HEK293T (cell line): ENCODE measurements around the gene IVNS1ABP.
A peak's percentile ranks its signal among the peaks of the same experiment; 100 is the strongest.
"Not testable (repeated sequence)": the region's sequence is repeated elsewhere in the genome, so short reads cannot be mapped to it uniquely, and the experiment has no call there.

Experiments
- CTCF ChIA-PET: fragments of 350-600 bp; formaldehyde crosslinking; extraction: SDS; loops from one replicate; lab custom pipeline; 2021; ENCODE audit warnings: antibody characterized with exemption, inconsistent platforms; lab: Yijun Ruan, JAX
- POLR2A ChIA-PET: fragments of 350-600 bp; formaldehyde crosslinking; extraction: SDS; loops from one replicate; lab custom pipeline; 2020; ENCODE audit warnings: antibody characterized with exemption, inconsistent platforms; lab: Yijun Ruan, JAX
- DNase-seq: peaks from one replicate; pipeline ENCODE4 v3.0.0; 2012; ENCODE audit warnings: mixed read lengths; ENCODE audit errors: extremely low spot score
- ARNT ChIP-seq: fragments of 450-650 bp; IDR thresholded peaks from 2 replicates; pipeline ENCODE4 v1.6.1; 2017; ENCODE audit warnings: mild to moderate bottlenecking
- BHLHE40 ChIP-seq: fragments of 450-650 bp; IDR thresholded peaks from 2 replicates; pipeline ENCODE4 v1.6.1; 2016; ENCODE audit warnings: mild to moderate bottlenecking, moderate library complexity, borderline replicate concordance
- CTBP1 ChIP-seq: fragments of 450-650 bp; IDR thresholded peaks from 2 replicates; pipeline ENCODE4 v1.6.1; 2016; ENCODE audit warnings: borderline replicate concordance
- ELF4 ChIP-seq: fragments of 450-650 bp; IDR thresholded peaks from 2 replicates; pipeline ENCODE4 v1.6.1; 2017; ENCODE audit warnings: antibody characterized with exemption
- FOXA1 ChIP-seq: fragments of 450-650 bp; IDR thresholded peaks from 2 replicates; pipeline ENCODE4 v1.6.1; 2016; ENCODE audit warnings: mild to moderate bottlenecking
- FOXK2 ChIP-seq: fragments of 450-650 bp; IDR thresholded peaks from 2 replicates; pipeline ENCODE4 v1.6.1; 2016; ENCODE audit warnings: mild to moderate bottlenecking
- HDGF ChIP-seq: fragments of 450-650 bp; IDR thresholded peaks from 2 replicates; pipeline ENCODE4 v1.6.1; 2017; ENCODE audit warnings: antibody characterized with exemption, borderline replicate concordance
- L3MBTL2 ChIP-seq: fragments of 450-650 bp; conservative IDR thresholded peaks from 2 replicates; pipeline ENCODE4 v1.6.1; 2016; ENCODE audit warnings: mild to moderate bottlenecking
- LEF1 ChIP-seq: fragments of 450-650 bp; IDR thresholded peaks from 2 replicates; pipeline ENCODE4 v1.6.1; 2017; ENCODE audit warnings: mild to moderate bottlenecking, borderline replicate concordance
- NFRKB ChIP-seq: fragments of 450-650 bp; IDR thresholded peaks from 2 replicates; pipeline ENCODE4 v1.6.1; 2016; ENCODE audit warnings: mild to moderate bottlenecking, moderate library complexity
- SP1 ChIP-seq: fragments of 450-650 bp; IDR thresholded peaks from 2 replicates; pipeline ENCODE4 v1.6.1; 2017
- SUZ12 ChIP-seq: fragments of 450-650 bp; IDR thresholded peaks from 2 replicates; pipeline ENCODE4 v1.6.1; 2016; ENCODE audit warnings: mild to moderate bottlenecking
- TARDBP ChIP-seq: fragments of 450-650 bp; IDR thresholded peaks from 2 replicates; pipeline ENCODE4 v1.6.1; 2016
- ZNF384 ChIP-seq: fragments of 450-650 bp; IDR thresholded peaks from 2 replicates; pipeline ENCODE4 v1.6.1; 2016
- TF ChIP-seq, protein P1 (sequence below): fragments of 450-650 bp; IDR thresholded peaks from 2 replicates; pipeline ENCODE4 v1.6.1; 2016

The IVNS1ABP gene

DNA sequence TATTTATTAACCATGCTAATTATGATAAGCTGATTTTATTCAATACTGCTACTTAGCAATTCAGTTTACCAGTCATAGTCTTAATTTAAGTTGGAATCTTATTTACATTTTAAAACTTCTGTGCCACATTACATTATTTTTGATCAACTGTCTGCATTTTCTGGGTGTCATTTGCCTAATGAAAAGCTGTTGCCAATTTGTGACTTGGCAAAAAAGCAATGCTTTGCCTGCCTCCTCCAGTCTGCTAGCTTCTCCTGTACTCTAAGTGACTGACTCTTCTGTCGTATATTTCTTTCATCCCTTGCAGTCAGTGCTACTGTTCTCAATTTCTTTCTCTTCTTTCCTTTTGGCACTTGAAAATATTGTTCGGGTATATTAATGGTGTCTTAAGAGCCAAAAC, 5.6 kb upstream of the IVNS1ABP start:
- no peak for DNase-seq
- CTCF ChIA-PET = interaction anchor here (0.8 kb wide), 1 partner anchor 273 kb away, joined by 3 read pairs; no protein-coding TSS in a partner anchor
- TF ChIP-seq ELF4 (no peak), ARNT (no peak), NFRKB (no peak), FOXA1 (no peak), SUZ12 (no peak), TARDBP (no peak), CTBP1 (no peak)
- POLR2A ChIA-PET = no interaction called here

DNA sequence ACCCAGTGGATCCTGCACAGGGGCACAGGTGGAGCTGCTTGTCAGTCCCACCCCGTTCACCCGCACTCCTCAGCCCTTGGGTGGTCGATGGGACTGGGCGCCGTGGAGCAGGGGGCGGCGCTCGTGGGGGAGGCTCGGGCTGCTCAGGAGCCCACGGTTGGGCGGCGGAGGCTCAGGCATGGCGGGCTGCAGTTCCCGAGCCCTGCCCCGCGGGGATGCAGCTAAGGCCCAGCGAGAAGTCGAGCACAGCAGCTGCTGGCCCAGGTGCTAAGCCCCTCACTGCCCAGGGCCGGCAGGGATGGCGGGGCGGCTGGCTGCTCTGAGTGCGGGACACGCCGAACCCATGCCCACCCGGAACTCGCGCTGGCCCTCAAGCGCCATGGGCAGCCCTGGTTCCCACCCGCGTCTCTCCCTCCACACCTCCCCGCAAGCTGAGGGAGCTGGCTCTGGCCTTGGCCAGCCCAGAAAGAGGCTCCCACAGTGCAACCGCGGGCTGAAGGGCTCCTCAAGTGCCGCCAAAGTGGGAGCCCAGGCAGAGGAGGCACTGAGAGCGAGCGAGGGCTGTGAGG, 4.7 kb upstream of the IVNS1ABP start:
- POLR2A ChIA-PET, DNase-seq: not testable (repeated sequence)
- CTCF ChIA-PET = interaction anchor here (0.8 kb wide), 1 partner anchor 274 kb away, joined by 3 read pairs; no protein-coding TSS in a partner anchor

DNA sequence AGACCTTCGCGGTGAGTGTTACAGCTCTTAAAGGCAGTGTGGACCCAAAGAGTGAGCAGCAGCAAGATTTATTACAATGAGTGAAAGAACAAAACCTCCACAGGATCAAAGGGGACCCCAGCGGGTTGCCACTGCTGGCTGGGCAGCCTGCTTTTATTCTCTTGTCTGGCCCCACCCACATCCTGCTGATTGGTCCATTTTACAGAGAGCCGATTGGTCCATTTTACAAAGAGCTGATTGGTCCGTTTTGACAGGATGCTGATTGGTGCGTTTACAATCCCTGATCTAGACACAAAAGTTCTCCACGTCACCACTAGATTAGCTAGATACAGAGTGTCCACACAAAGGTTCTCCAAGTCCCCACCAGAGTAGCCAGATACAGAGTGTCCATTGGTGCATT, 4.1 kb upstream of the IVNS1ABP start:
- CTCF ChIA-PET, DNase-seq, POLR2A ChIA-PET: not testable (repeated sequence)

DNA sequence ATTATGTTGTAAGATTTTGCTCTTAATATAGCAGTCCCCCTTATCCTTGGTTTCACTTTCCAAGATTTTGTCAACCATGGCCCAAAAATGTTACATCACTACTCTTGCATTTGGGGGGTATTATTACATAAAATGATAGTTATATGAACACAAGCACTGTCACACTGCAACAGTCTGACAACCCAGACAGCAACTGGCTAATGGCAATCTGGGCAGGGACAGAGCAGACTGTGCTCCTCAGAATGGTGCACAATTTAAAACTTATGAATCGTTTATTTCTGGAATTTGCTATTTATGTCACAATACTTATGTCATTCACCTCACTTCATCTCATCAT, 2.1 kb upstream of the IVNS1ABP start:
- DNase-seq = no peak
- TF ChIP-seq FOXK2 (no peak), ZNF384 (no peak)
- ChIA-PET CTCF (no interaction called here), POLR2A (interaction anchor here (1.3 kb wide), 1 partner anchor 120 kb away, joined by 3 read pairs; no protein-coding TSS in a partner anchor)

DNA sequence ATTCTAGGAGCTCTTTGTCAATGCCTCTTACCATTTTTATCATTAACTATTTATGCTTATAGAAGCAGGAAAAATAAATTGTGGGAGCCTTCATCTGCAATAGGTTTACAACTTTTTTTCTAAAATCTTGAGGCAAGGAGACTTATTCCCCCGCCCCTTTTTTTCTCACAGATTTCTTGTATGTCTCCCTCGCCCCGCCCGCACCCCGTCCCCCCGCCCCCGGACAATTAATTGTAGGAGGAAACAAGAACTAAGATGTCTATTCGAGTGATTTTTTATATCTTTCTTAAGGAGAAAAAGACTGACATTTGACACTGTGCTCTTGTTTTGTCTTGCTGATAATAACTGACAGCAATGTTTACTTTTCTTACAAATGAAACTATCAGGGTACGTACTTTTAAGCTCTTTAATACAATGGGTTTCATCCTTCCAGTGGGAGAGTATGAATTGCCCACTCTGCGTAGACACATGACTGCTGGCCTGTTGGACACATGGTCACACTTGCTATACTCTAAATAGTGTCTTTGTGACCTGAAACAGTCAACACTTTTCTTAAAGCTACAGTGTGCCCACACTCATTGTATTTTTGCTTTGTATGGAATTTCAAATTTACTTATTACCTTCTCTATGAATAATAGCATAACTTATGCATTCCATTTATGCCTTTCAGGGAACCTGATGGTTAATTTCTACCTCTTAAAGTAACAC, 1.5 kb upstream of the IVNS1ABP start:
- POLR2A ChIA-PET = interaction anchor here (1.3 kb wide), 1 partner anchor 121 kb away, joined by 3 read pairs; no protein-coding TSS in a partner anchor
- DNase-seq = no peak
- CTCF ChIA-PET = no interaction called here
- TF ChIP-seq HDGF (no peak), ELF4 (no peak), FOXK2 (no peak), BHLHE40 (no peak), LEF1 (no peak), CTBP1 (no peak), NFRKB (no peak), ZNF384 (no peak), FOXA1 (no peak)
- TF ChIP-seq, protein P1, sequence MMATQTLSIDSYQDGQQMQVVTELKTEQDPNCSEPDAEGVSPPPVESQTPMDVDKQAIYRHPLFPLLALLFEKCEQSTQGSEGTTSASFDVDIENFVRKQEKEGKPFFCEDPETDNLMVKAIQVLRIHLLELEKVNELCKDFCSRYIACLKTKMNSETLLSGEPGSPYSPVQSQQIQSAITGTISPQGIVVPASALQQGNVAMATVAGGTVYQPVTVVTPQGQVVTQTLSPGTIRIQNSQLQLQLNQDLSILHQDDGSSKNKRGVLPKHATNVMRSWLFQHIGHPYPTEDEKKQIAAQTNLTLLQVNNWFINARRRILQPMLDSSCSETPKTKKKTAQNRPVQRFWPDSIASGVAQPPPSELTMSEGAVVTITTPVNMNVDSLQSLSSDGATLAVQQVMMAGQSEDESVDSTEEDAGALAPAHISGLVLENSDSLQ = no peak

DNA sequence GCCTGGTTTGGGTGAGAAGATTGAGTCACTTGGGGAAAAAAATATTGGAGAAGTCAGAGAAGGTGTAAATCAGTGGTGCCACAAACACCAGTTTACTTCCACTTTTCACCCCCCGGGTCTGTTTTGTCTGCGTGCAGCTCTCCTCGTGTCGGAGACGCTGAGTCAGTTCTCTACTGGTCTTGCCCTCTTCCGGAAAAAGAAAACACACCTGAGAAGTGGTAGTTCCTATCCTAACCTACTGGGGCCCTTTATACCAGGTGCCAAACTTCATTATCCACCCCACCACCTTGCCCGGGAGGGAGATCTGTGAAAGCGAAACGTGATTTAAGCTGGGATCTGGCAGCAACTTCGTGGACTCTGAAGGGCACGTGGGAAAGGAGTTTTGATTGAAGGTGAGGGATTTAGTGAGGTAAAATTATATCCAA, 855 bp upstream of the IVNS1ABP start:
- DNase-seq = peak; percentile 13
- POLR2A ChIA-PET = interaction anchor here (0.6 to 1.5 kb wide), 3 partner anchors 18 to 328 kb away, joined by 3 to 5 read pairs (median 3); no protein-coding TSS in a partner anchor
- CTCF ChIA-PET = interaction anchor here (0.6 to 0.7 kb wide), 2 partner anchors 119 to 747 kb away, joined by 3 read pairs; no protein-coding TSS in a partner anchor
- TF ChIP-seq L3MBTL2 (peak; percentile 69), FOXA1 (no peak)

DNA sequence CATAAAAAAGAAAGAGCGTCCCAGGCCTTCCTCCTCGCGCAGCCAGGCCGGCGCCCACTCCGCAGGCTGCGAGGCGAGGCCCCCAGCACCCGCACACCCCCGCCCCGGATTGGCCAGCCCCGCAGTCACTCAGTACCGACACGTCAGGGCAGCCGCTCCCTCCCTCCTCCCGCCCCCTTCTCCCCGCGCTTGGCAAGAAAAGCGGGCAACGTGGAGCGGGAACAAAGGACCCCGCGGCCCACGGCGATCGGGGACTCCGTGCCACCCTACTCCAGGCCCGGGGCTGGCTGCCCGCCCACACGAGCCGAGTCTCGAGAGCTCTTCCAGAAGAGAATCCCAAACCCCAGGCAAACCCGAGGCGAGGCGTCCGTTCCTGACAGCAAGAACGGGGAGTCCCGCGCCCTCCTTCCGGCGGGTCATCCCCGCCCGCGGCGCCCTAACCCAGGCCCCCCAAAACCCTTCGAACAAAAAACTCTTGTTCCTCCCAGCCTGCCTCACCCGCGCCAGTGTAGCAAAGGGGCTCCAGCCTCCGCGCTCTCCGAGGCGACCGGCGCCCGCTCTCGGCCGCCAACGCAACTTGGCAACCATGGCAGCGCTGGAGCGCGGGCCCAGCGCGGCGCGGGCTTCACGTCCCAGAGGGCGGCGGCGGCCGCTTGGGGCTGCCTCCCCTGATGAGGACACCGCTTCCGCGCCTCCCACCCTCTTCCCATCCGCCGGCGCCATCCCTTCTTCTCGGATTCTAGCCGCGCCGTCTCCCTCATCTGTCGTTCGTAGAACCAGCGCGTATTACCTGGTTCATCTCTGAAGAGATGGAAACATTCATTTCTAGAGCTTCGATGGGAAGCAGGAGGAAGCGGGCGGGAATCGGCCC, 645 bp downstream of the IVNS1ABP start:
- POLR2A ChIA-PET = interaction anchor here (1.0 to 1.5 kb wide), 2 partner anchors 257 to 330 kb away, joined by 3 to 5 read pairs; no protein-coding TSS in a partner anchor
- TF ChIP-seq L3MBTL2 (peak; percentile 13), SP1 (no peak)
- TF ChIP-seq, protein P1 = peak; percentile 99
- peak; percentile 91 for DNase-seq
- CTCF ChIA-PET = interaction anchor here (1.4 kb wide), 1 partner anchor 17 kb away, joined by 3 read pairs; no protein-coding TSS in a partner anchor
